ENCODE data around the gene CNTROB. TPM values are rescaled to one million over a fixed set of nuclear protein-coding genes. Genes with fewer than 3 reads are reported as not detected.
A peak's percentile ranks its signal among the peaks of the same experiment; 100 is the strongest.

CNTROB gene
- total RNA-seq, 2 experiments from 2014 or later, result 55.4 to 72.3 TPM

DNA sequence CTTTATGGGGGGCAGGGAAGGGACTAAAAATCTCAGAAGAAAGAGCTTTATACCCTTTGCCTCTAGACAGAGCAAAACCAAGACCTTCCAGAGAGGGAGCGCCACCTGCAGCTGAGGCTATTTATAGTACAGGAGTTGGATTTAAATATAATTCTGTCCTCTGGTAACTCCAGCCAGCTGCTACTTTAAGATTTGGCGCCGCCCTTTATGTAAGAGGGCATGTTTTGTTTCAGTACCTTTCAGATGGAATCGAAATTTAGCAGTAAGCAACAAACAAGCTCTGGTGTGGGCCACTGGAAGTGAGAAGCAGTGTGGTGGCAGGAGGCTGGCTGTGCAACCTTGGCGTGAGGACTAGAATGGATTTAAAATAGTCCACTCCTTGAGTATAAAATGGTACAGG, 65.2 kb downstream of the CNTROB start:
- Histone ChIP-seq H3K27ac (ENCODE audit: low read depth, low read length, poor library complexity, severe bottlenecking) (peak overlapping the region; percentile 1), H3K9me2 (ENCODE audit: insufficient read depth, low read length) (no peaks in the 10 kb centered on the region), H3K9me3 (ENCODE audit: low read length) (no peaks in the 10 kb centered on the region), H2AFZ (ENCODE audit: low read length) (peak overlapping the region; percentile 50; the same call in 1 of the 2 replicates), H3K4me3 (ENCODE audit: low read depth, low read length, poor library complexity, severe bottlenecking) (no peak overlapping the region), H4K20me1 (ENCODE audit: insufficient read depth, low read length) (no peaks in the 10 kb centered on the region), H3K36me3 (ENCODE audit: insufficient read depth, low read length) (no peaks in the 10 kb centered on the region), H3K79me2 (ENCODE audit: insufficient read depth, low read depth, low read length) (no peaks in the 10 kb centered on the region), H3K4me2 (ENCODE audit: low read length) (peak overlapping the region; percentile 51), H3K4me1 (ENCODE audit: insufficient read depth, low read length, poor library complexity, severe bottlenecking) (peaks cover 14% of the 10 kb centered on the region)
- intact Hi-C loops (cut with micrococcal nuclease; ENCODE audit: unreplicated experiment), result no loop called here
- ChIA-PET POLR2A (interaction anchor here (0.6 kb wide), 2 partner anchors 332 to 378 kb away, joined by 3 read pairs; no protein-coding TSS in a partner anchor), CTCF (ENCODE audit: unreplicated experiment) (no interaction called here)
- TF ChIP-seq EZH2phosphoT487 (IDR thresholded peaks at IDR 0.05; ENCODE audit: borderline replicate concordance, low read depth, low read length), result no peak
- TF ChIP-seq, protein P1, sequence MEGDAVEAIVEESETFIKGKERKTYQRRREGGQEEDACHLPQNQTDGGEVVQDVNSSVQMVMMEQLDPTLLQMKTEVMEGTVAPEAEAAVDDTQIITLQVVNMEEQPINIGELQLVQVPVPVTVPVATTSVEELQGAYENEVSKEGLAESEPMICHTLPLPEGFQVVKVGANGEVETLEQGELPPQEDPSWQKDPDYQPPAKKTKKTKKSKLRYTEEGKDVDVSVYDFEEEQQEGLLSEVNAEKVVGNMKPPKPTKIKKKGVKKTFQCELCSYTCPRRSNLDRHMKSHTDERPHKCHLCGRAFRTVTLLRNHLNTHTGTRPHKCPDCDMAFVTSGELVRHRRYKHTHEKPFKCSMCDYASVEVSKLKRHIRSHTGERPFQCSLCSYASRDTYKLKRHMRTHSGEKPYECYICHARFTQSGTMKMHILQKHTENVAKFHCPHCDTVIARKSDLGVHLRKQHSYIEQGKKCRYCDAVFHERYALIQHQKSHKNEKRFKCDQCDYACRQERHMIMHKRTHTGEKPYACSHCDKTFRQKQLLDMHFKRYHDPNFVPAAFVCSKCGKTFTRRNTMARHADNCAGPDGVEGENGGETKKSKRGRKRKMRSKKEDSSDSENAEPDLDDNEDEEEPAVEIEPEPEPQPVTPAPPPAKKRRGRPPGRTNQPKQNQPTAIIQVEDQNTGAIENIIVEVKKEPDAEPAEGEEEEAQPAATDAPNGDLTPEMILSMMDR (conservative IDR thresholded peaks at IDR 0.05; ENCODE audit: low read length), result peak; percentile 70
- BruUV-seq (replicated peaks), result no TSS peak
- DNase-seq (ENCODE audit: low spot score), result peak; percentile 81

Small RNA genes within 50 kb of the gene (small RNA-seq; reads per million reads assigned to genes)
- 0.31 reads per million for gene SCARNA21

Other genes with a start within 250 kb of the CNTROB start
- gene TP53, start 244.7 kb upstream of the CNTROB start, total RNA-seq (2014; rRNA removed; shearing (Covaris generic)), result 52.9 and 69.2 TPM in 2 replicates
- gene TP53, start 244.7 kb upstream of the CNTROB start, total RNA-seq (2022), result 172 and 195 TPM in 2 replicates
- 30.7 and 39.3 TPM in 2 replicates for gene WRAP53, start 243.7 kb upstream of the CNTROB start, total RNA-seq (2014; rRNA removed; shearing (Covaris generic))
- gene WRAP53, start 243.7 kb upstream of the CNTROB start, total RNA-seq (2022), result 24.8 and 27.4 TPM in 2 replicates
- gene EFNB3, start 227.0 kb upstream of the CNTROB start, total RNA-seq (2014; rRNA removed; shearing (Covaris generic)), result not detected in 2 replicates
- gene EFNB3, start 227.0 kb upstream of the CNTROB start, total RNA-seq (2022), result 0.11 and 0.15 TPM in 2 replicates
- gene DNAH2, start 214.5 kb upstream of the CNTROB start, total RNA-seq (2014; rRNA removed; shearing (Covaris generic)), result 0.05 TPM in 1 of 2 replicates, not detected in the other
- gene DNAH2, start 214.5 kb upstream of the CNTROB start, total RNA-seq (2022), result not detected in 2 replicates
- gene KDM6B, start 98.0 kb upstream of the CNTROB start, total RNA-seq (2014; rRNA removed; shearing (Covaris generic)), result 4.4 and 10.0 TPM in 2 replicates
- gene KDM6B, start 98.0 kb upstream of the CNTROB start, total RNA-seq (2022), result 46.4 and 62.9 TPM in 2 replicates
- gene TMEM88, start 77.1 kb upstream of the CNTROB start, total RNA-seq (2014; rRNA removed; shearing (Covaris generic)), result 0.41 TPM in 1 of 2 replicates, not detected in the other
- gene TMEM88, start 77.1 kb upstream of the CNTROB start, total RNA-seq (2022), result 3.8 and 4.0 TPM in 2 replicates
- 168 and 205 TPM in 2 replicates for gene NAA38, start 74.6 kb upstream of the CNTROB start, total RNA-seq (2014; rRNA removed; shearing (Covaris generic))
- gene NAA38, start 74.6 kb upstream of the CNTROB start, total RNA-seq (2022), result 149 and 153 TPM in 2 replicates
- 16.9 and 18.1 TPM in 2 replicates for gene CYB5D1, start 74.2 kb upstream of the CNTROB start, total RNA-seq (2014; rRNA removed; shearing (Covaris generic))
- gene CYB5D1, start 74.2 kb upstream of the CNTROB start, total RNA-seq (2022), result 19.3 and 24.8 TPM in 2 replicates
- gene CHD3, start 43.4 kb upstream of the CNTROB start, total RNA-seq (2014; rRNA removed; shearing (Covaris generic)), result 42.5 and 59.6 TPM in 2 replicates
- gene CHD3, start 43.4 kb upstream of the CNTROB start, total RNA-seq (2022), result 124 and 126 TPM in 2 replicates
- 3.8 and 9.6 TPM in 2 replicates for gene RNF227, start 15.9 kb upstream of the CNTROB start, total RNA-seq (2014; rRNA removed; shearing (Covaris generic))
- 4.7 and 5.8 TPM in 2 replicates for gene RNF227, start 15.9 kb upstream of the CNTROB start, total RNA-seq (2022)
- 4.3 and 5.6 TPM in 2 replicates for gene KCNAB3, start 2.4 kb upstream of the CNTROB start, total RNA-seq (2014; rRNA removed; shearing (Covaris generic))
- 14.3 and 17.3 TPM in 2 replicates for gene KCNAB3, start 2.4 kb upstream of the CNTROB start, total RNA-seq (2022)
- gene TRAPPC1, start 260 bp upstream of the CNTROB start, total RNA-seq (2014; rRNA removed; shearing (Covaris generic)), result 40.2 and 41.0 TPM in 2 replicates
- 150 and 178 TPM in 2 replicates for gene TRAPPC1, start 260 bp upstream of the CNTROB start, total RNA-seq (2022)
- not detected in 2 replicates for gene GUCY2D, start 70.4 kb downstream of the CNTROB start, total RNA-seq (2014; rRNA removed; shearing (Covaris generic))
- gene GUCY2D, start 70.4 kb downstream of the CNTROB start, total RNA-seq (2022), result not detected in 2 replicates
- not detected in 2 replicates for gene ALOX15B, start 106.9 kb downstream of the CNTROB start, total RNA-seq (2014; rRNA removed; shearing (Covaris generic))
- not detected in 2 replicates for gene ALOX15B, start 106.9 kb downstream of the CNTROB start, total RNA-seq (2022)
- gene ALOX12B, start 155.5 kb downstream of the CNTROB start, total RNA-seq (2014; rRNA removed; shearing (Covaris generic)), result 2.0 TPM in 1 of 2 replicates, not detected in the other
- gene ALOX12B, start 155.5 kb downstream of the CNTROB start, total RNA-seq (2022), result 4.5 and 5.3 TPM in 2 replicates
- not detected in 2 replicates for gene ALOXE3, start 186.3 kb downstream of the CNTROB start, total RNA-seq (2014; rRNA removed; shearing (Covaris generic))
- 0.10 TPM in 1 of 2 replicates, not detected in the other for gene ALOXE3, start 186.3 kb downstream of the CNTROB start, total RNA-seq (2022)
- 0.44 and 0.75 TPM in 2 replicates for gene HES7, start 191.9 kb downstream of the CNTROB start, total RNA-seq (2014; rRNA removed; shearing (Covaris generic))
- 4.6 and 5.8 TPM in 2 replicates for gene HES7, start 191.9 kb downstream of the CNTROB start, total RNA-seq (2022)
- gene PER1, start 220.2 kb downstream of the CNTROB start, total RNA-seq (2014; rRNA removed; shearing (Covaris generic)), result 13.9 and 15.4 TPM in 2 replicates
- gene PER1, start 220.2 kb downstream of the CNTROB start, total RNA-seq (2022), result 38.0 and 48.0 TPM in 2 replicates
- gene VAMP2, start 230.7 kb downstream of the CNTROB start, total RNA-seq (2014; rRNA removed; shearing (Covaris generic)), result 10.4 and 21.2 TPM in 2 replicates
- 40.9 and 45.1 TPM in 2 replicates for gene VAMP2, start 230.7 kb downstream of the CNTROB start, total RNA-seq (2022)
- gene TMEM107, start 244.2 kb downstream of the CNTROB start, total RNA-seq (2014; rRNA removed; shearing (Covaris generic)), result 34.6 and 57.0 TPM in 2 replicates
- gene TMEM107, start 244.2 kb downstream of the CNTROB start, total RNA-seq (2022), result 43.9 and 45.4 TPM in 2 replicates